ENCODE measurements around the gene SYTL2.
"Not testable (repeated sequence)": the region's sequence is repeated elsewhere in the genome, so short reads cannot be mapped to it uniquely, and the experiment has no call there.

Gene SYTL2

GRCh38 chr11:85663753-85664614, 147.0 kb downstream of the SYTL2 start:
- H3K27ac ChIP-seq: peak overlapping the region; percentile 98
- TF ChIP-seq CTCF (conservative IDR thresholded peaks at IDR 0.05): peak; percentile 76
- TF ChIP-seq ZFX (IDR thresholded peaks at IDR 0.05): no peak

GRCh38 chr11:85663080-85663752, 147.7 kb downstream of the SYTL2 start:
- H3K27ac ChIP-seq: peak overlapping the region; percentile 98
- TF ChIP-seq CTCF (conservative IDR thresholded peaks at IDR 0.05) (no peak), ZFX (IDR thresholded peaks at IDR 0.05) (no peak)

- H3K27ac ChIP-seq: no peak overlapping the region
- TF ChIP-seq ZFX (IDR thresholded peaks at IDR 0.05) (no peak), CTCF (conservative IDR thresholded peaks at IDR 0.05) (no peak)
Observed at GRCh38 chr11:85661972-85662664, 148.8 kb downstream of the SYTL2 start.

- TF ChIP-seq CTCF (conservative IDR thresholded peaks at IDR 0.05): no peak
- TF ChIP-seq ZFX (IDR thresholded peaks at IDR 0.05): no peak
- H3K27ac ChIP-seq: no peak overlapping the region
Observed at GRCh38 chr11:85658180-85658579, 152.8 kb downstream of the SYTL2 start.

GRCh38 chr11:85656777-85657176, 154.2 kb downstream of the SYTL2 start:
- TF ChIP-seq CTCF (conservative IDR thresholded peaks at IDR 0.05) (no peak), ZFX (IDR thresholded peaks at IDR 0.05) (no peak)

GRCh38 chr11:85654343-85654742, 156.6 kb downstream of the SYTL2 start:
- not testable (repeated sequence) for H3K27ac ChIP-seq

More at GRCh38 chr11:85656777-85657176, 154.2 kb downstream of the SYTL2 start:
- no peak overlapping the region for H3K27ac ChIP-seq

GRCh38 chr11:85652786-85653447, 158.0 kb downstream of the SYTL2 start:
- no peak for TF ChIP-seq ZFX (IDR thresholded peaks at IDR 0.05)
- no peak for TF ChIP-seq CTCF (conservative IDR thresholded peaks at IDR 0.05)
- H3K27ac ChIP-seq: no peak overlapping the region
